ENCODE results near the gene EFCC1. TPM values are rescaled to one million over a fixed set of nuclear protein-coding genes. Genes with fewer than 3 reads are reported as not detected.

Gene EFCC1
- total RNA-seq, 1 experiment from 2014 or later = 1.0 TPM

DNA sequence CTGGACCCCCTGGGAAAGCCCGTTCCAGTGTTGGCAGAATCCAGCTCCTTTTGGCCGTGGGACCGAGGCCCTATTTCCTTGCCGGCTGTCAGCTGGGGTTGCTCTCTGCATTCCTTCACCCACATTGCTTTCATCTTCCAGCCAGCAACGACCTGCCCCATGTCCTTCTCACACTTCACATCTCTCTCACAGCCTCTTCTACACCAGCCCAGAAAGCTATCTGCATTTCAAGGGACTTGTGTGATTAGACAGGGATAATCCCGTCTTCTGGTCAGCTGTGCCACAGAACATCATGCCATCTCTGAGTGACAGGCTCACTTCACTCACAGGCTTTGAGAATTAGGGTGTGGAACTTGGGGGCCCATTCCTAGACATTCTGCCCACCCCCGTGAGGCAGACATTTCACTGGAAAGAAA lies 16.4 kb downstream of the EFCC1 start:
- H3K9me2 ChIP-seq (ENCODE audit: insufficient read depth) = no peaks in the 10 kb centered on the region
- DNase-seq (ENCODE audit: low read depth, low spot score) (no peak), ATAC-seq (no peak)
- H4K20me1 ChIP-seq (ENCODE audit: insufficient read depth) = no peaks in the 10 kb centered on the region
- H3K4me3 ChIP-seq (replicated peaks in 1 of 2; ENCODE audit: low read depth in 1 of 2, low read length in 2 of 2) = no peak overlapping the region
- TF ChIP-seq ZNF274 (IDR thresholded peaks at IDR 0.05; ENCODE audit: low read depth, low read length) (no peak), SP1 (IDR thresholded peaks at IDR 0.05; ENCODE audit: low read depth) (no peak), ZFX (IDR thresholded peaks at IDR 0.05) (no peak), EGR1 (IDR thresholded peaks at IDR 0.05; ENCODE audit: low read depth) (no peak), FOSL1 (IDR thresholded peaks at IDR 0.05; ENCODE audit: low read depth) (no peak), POLR2AphosphoS5 (IDR thresholded peaks at IDR 0.05; ENCODE audit: low read depth, low read length) (no peak), EZH2phosphoT487 (IDR thresholded peaks at IDR 0.05; ENCODE audit: borderline replicate concordance) (no peak)
- TF ChIP-seq, protein P1, sequence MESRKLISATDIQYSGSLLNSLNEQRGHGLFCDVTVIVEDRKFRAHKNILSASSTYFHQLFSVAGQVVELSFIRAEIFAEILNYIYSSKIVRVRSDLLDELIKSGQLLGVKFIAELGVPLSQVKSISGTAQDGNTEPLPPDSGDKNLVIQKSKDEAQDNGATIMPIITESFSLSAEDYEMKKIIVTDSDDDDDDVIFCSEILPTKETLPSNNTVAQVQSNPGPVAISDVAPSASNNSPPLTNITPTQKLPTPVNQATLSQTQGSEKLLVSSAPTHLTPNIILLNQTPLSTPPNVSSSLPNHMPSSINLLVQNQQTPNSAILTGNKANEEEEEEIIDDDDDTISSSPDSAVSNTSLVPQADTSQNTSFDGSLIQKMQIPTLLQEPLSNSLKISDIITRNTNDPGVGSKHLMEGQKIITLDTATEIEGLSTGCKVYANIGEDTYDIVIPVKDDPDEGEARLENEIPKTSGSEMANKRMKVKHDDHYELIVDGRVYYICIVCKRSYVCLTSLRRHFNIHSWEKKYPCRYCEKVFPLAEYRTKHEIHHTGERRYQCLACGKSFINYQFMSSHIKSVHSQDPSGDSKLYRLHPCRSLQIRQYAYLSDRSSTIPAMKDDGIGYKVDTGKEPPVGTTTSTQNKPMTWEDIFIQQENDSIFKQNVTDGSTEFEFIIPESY (IDR thresholded peaks at IDR 0.05; ENCODE audit: extremely low read depth, insufficient replicate concordance, low read length) = no peak
- TF ChIP-seq, protein P2, sequence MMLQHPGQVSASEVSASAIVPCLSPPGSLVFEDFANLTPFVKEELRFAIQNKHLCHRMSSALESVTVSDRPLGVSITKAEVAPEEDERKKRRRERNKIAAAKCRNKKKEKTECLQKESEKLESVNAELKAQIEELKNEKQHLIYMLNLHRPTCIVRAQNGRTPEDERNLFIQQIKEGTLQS (IDR thresholded peaks at IDR 0.05) = no peak
- TF ChIP-seq, protein P3, sequence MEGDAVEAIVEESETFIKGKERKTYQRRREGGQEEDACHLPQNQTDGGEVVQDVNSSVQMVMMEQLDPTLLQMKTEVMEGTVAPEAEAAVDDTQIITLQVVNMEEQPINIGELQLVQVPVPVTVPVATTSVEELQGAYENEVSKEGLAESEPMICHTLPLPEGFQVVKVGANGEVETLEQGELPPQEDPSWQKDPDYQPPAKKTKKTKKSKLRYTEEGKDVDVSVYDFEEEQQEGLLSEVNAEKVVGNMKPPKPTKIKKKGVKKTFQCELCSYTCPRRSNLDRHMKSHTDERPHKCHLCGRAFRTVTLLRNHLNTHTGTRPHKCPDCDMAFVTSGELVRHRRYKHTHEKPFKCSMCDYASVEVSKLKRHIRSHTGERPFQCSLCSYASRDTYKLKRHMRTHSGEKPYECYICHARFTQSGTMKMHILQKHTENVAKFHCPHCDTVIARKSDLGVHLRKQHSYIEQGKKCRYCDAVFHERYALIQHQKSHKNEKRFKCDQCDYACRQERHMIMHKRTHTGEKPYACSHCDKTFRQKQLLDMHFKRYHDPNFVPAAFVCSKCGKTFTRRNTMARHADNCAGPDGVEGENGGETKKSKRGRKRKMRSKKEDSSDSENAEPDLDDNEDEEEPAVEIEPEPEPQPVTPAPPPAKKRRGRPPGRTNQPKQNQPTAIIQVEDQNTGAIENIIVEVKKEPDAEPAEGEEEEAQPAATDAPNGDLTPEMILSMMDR (IDR thresholded peaks at IDR 0.05 in 2 of 3, conservative IDR thresholded peaks at IDR 0.05 in 1 of 3; ENCODE audit: borderline replicate concordance in 1 of 3, insufficient read depth in 1 of 3, low read depth in 2 of 3, low read length in 2 of 3) = no peak
- H3K9ac ChIP-seq (ENCODE audit: low read length) = no peak overlapping the region
- ChIA-PET CTCF (interaction anchor here (1.1 to 2.8 kb wide), 4 partner anchors 9 to 144 kb away, joined by 3 to 27 read pairs (median 18); no protein-coding TSS in a partner anchor), POLR2A (no interaction called here), RAD21 (ENCODE audit: low non-redundant PET in 1 of 2, low total read pairs in 2 of 2, uncharacterized antibody in 2 of 2, unreplicated experiment in 2 of 2) (interaction anchor here (1.1 to 1.7 kb wide), 2 partner anchors 14 to 89 kb away, joined by 4 to 5 read pairs; no protein-coding TSS in a partner anchor)
- no peaks in the 10 kb centered on the region for H3K9me3 ChIP-seq (ENCODE audit: control insufficient read depth in 1 of 2, insufficient read depth in 1 of 2, low read depth in 1 of 2, low read length in 2 of 2)
- H3K4me2 ChIP-seq (ENCODE audit: low read length) = no peak overlapping the region
- no TSS peak for BruUV-seq (replicated peaks)
- intact Hi-C loops (cut with micrococcal nuclease) = no loop called here
- no peaks in the 10 kb centered on the region for H3K36me3 ChIP-seq (ENCODE audit: control insufficient read depth in 1 of 2, insufficient read depth in 2 of 2, low read length in 2 of 2)
- H3K79me2 ChIP-seq (ENCODE audit: insufficient read depth, low read length) = no peaks in the 10 kb centered on the region
- H3K4me1 ChIP-seq (ENCODE audit: control insufficient read depth in 1 of 2, insufficient read depth in 2 of 2, low read length in 2 of 2) = peaks cover 22 to 28% of the 10 kb centered on the region in 2 experiments
- H3K27me3 ChIP-seq (ENCODE audit: insufficient read depth, low read length) = no peaks in the 10 kb centered on the region
- no peak overlapping the region for H2AFZ ChIP-seq (ENCODE audit: low read depth, low read length, poor library complexity, severe bottlenecking)
- H3K27ac ChIP-seq (ENCODE audit: low read depth, low read length) = no peak overlapping the region
